Naive thymus-derived CD4-positive, alpha-beta T cell (primary cell): ENCODE data around the gene TLN1. TPM values are rescaled to one million over a fixed set of nuclear protein-coding genes. Genes with fewer than 3 reads are reported as not detected.

Experiments
- ATAC-seq: fragments of 150-1000 bp; cut with Tn5 transposase; 2 replicates; pipeline ENCODE4 v1.10.0; 2021; ENCODE audit warnings: mild to moderate bottlenecking, moderate library complexity
- CTCF ChIA-PET: fragments of 350-600 bp; sonication (Branson Sonifier 250); formaldehyde crosslinking; loops from one replicate; lab custom pipeline; 2021; ENCODE audit warnings: antibody characterized with exemption; lab: Charles Lee
- POLR2A ChIA-PET: fragments of 350-600 bp; sonication (Branson Sonifier 250); formaldehyde crosslinking; loops from one replicate; lab custom pipeline; 2021; ENCODE audit warnings: antibody characterized with exemption, inconsistent platforms; lab: Charles Lee
- DNase-seq, 9 donors: peaks; one replicate each; pipeline versions ENCODE4 v3.0.0 to v3.0.0-alpha.2; 2020 to 2022; ENCODE audit warnings: mixed read lengths in 1 of 9
- H3K27ac ChIP-seq: one replicate; pipeline ENCODE4 v1.7.0; 2013; ENCODE audit warnings: mild to moderate bottlenecking, low read depth, low read length, moderate library complexity
- H3K27me3 ChIP-seq, 2 donors: one replicate each; pipeline ENCODE4 v1.7.0; 2013; ENCODE audit warnings: low read length in 2 of 2, mild to moderate bottlenecking in 2 of 2, moderate library complexity in 2 of 2; ENCODE audit not compliant: control insufficient read depth in 2 of 2, insufficient read depth in 2 of 2
- H3K36me3 ChIP-seq, 3 experiments: 1 replicate in 2 of 3; 2 replicates in 1 of 3; pipeline ENCODE4 v1.7.0; 2013; ENCODE audit warnings: low read length in 3 of 3, mild to moderate bottlenecking in 3 of 3, moderate library complexity in 1 of 3; ENCODE audit not compliant: insufficient read depth in 3 of 3, control insufficient read depth in 2 of 3
- H3K4me1 ChIP-seq, 2 donors: one replicate each; pipeline ENCODE4 v1.7.0; 2013; ENCODE audit warnings: low read length in 2 of 2, mild to moderate bottlenecking in 2 of 2, moderate library complexity in 1 of 2; ENCODE audit not compliant: control insufficient read depth in 2 of 2, insufficient read depth in 2 of 2
- H3K4me3 ChIP-seq: 2 replicates; pipeline ENCODE4 v1.7.0; 2013; ENCODE audit warnings: mild to moderate bottlenecking, low read length
- H3K9me3 ChIP-seq, 3 experiments: 1 replicate in 2 of 3; 2 replicates in 1 of 3; pipeline ENCODE4 v1.7.0; 2013; ENCODE audit warnings: low read length in 3 of 3; ENCODE audit not compliant: control insufficient read depth in 2 of 3
- H3K27ac Mint-ChIP-seq, 9 donors: one replicate each; pipeline ENCODE4 v1.8.0; 2020 to 2022; ENCODE audit warnings: mixed read lengths in 9 of 9, mild to moderate bottlenecking in 8 of 9, moderate library complexity in 5 of 9, inconsistent platforms in 2 of 9
- H3K27me3 Mint-ChIP-seq, 5 donors: one replicate each; pipeline ENCODE4 v1.8.0; 2021 to 2022; ENCODE audit warnings: mixed read lengths in 5 of 5, mild to moderate bottlenecking in 1 of 5
- H3K36me3 Mint-ChIP-seq, 5 donors: one replicate each; pipeline ENCODE4 v1.8.0; 2020 to 2022; ENCODE audit warnings: mixed read lengths in 5 of 5, mild to moderate bottlenecking in 3 of 5, inconsistent platforms in 1 of 5
- H3K4me1 Mint-ChIP-seq, 7 donors: one replicate each; pipeline ENCODE4 v1.8.0; 2020 to 2022; ENCODE audit warnings: mixed read lengths in 7 of 7, mild to moderate bottlenecking in 3 of 7, inconsistent platforms in 1 of 7
- H3K4me3 Mint-ChIP-seq, 10 donors: one replicate each; pipeline ENCODE4 v1.8.0; 2020 to 2022; ENCODE audit warnings: mild to moderate bottlenecking in 10 of 10, mixed read lengths in 10 of 10, moderate library complexity in 6 of 10, inconsistent platforms in 2 of 10
- H3K9me3 Mint-ChIP-seq, 11 donors: one replicate each; pipeline ENCODE4 v1.8.0; 2020 to 2022; ENCODE audit warnings: mixed read lengths in 11 of 11, mild to moderate bottlenecking in 4 of 11, inconsistent platforms in 1 of 11, moderate library complexity in 1 of 11
- intact Hi-C, 2 donors: fragments of 100-400 bp; cut with micrococcal nuclease; formaldehyde crosslinking; loops; one replicate each; pipeline ENCODE4 v1.15.1; 2023
- polyA plus RNA-seq, 2 donors: library from polyadenylated mRNA; unstranded; fragments of 300-500 nt; fragmentation: Illumina TruSeq; gene quantifications; one replicate each; pipeline ENCODE4 v1.2.3, GENCODE V29; 2021
- total RNA-seq, 6 experiments: library from RNA in 5 of 6; stranded (reverse) in 5 of 6; gene quantifications; 1 replicate in 5 of 6; 2 replicates in 1 of 6; pipeline ENCODE4 v1.2.3 and lab custom pipeline; 2021 to 2026

The TLN1 gene
- total and polyA plus RNA-seq, 7 experiments from 2014 or later: 33.8 to 369 (median 230) TPM

GRCh38 chr9:35653611-35654010 lies 78.4 kb downstream of the TLN1 start:
- Histone ChIP-seq H3K9me3 (no peaks in the 10 kb centered on the region), H3K27ac (no peak overlapping the region), H3K4me1 (peaks cover 21 to 42% of the 10 kb centered on the region in 2 donors), H3K27me3 (no peaks in the 10 kb centered on the region), H3K36me3 (peaks cover 0 to 4% (median 0%) of the 10 kb centered on the region in 3 experiments), H3K4me3 (no peak overlapping the region)
- DNase-seq (no peak), ATAC-seq (no peak)
- peak overlapping the region in 6 of 9 donors; percentile 22 to 86 (median 54) for H3K27ac Mint-ChIP-seq
- peaks cover 0 to 13% (median 0%) of the 10 kb centered on the region in 11 donors for H3K9me3 Mint-ChIP-seq
- CTCF ChIA-PET: interaction anchor here (0.7 to 1.9 kb wide), 2 partner anchors 11 to 123 kb away, joined by 3 to 6 read pairs; no protein-coding TSS in a partner anchor
- intact Hi-C loops: loop anchor here in 1 of 2 donors (5.0 kb wide), 1 partner anchor 749 kb away; the partner anchor contains the start of gene RNF38
- H3K27me3 Mint-ChIP-seq: peaks cover 0 to 6% (median 0%) of the 10 kb centered on the region in 5 donors
- peaks cover 0 to 13% (median under 1%) of the 10 kb centered on the region in 5 donors for H3K36me3 Mint-ChIP-seq
- H3K4me3 Mint-ChIP-seq: peak overlapping the region in 1 of 10 donors; percentile 51
- H3K4me1 Mint-ChIP-seq: peaks cover 25 to 62% (median 55%) of the 10 kb centered on the region in 7 donors
- POLR2A ChIA-PET: no interaction called here

- Histone ChIP-seq H3K27me3 (no peaks in the 10 kb centered on the region), H3K4me3 (no peak overlapping the region), H3K27ac (peak overlapping the region; percentile 11), H3K36me3 (no peaks in the 10 kb centered on the region), H3K9me3 (no peaks in the 10 kb centered on the region), H3K4me1 (peaks cover 28 to 47% of the 10 kb centered on the region in 2 donors)
- Mint-ChIP-seq H3K27me3 (peaks cover 0 to 3% (median 0%) of the 10 kb centered on the region in 5 donors), H3K4me1 (peaks cover 33 to 68% (median 61%) of the 10 kb centered on the region in 7 donors), H3K36me3 (peaks cover 0 to 20% (median 3%) of the 10 kb centered on the region in 5 donors), H3K4me3 (no peak overlapping the region), H3K27ac (peak overlapping the region in 4 of 9 donors; percentile 28 to 69 (median 53)), H3K9me3 (peaks cover 0 to 7% (median 0%) of the 10 kb centered on the region in 11 donors)
- POLR2A ChIA-PET: interaction anchor here (1.3 to 10.8 kb wide), 3 partner anchors 8 to 97 kb away, joined by 3 to 264 read pairs (median 5); partner anchors contain the start of genes ARHGEF39, CCDC107, RGP1 and RMRP
- CTCF ChIA-PET: interaction anchor here (0.7 to 9.4 kb wide), 2 partner anchors 38 to 124 kb away, joined by 3 to 118 read pairs; partner anchors contain the start of gene CD72
- ATAC-seq (no peak), DNase-seq (no peak)
- intact Hi-C loops: loop anchor here in 1 of 2 donors (5.0 kb wide), 1 partner anchor 749 kb away; the partner anchor contains the start of gene RNF38
Measured at GRCh38 chr9:35652829-35653209, 79.2 kb downstream of the TLN1 start.

GRCh38 chr9:35651956-35652828 lies 79.8 kb downstream of the TLN1 start:
- H3K9me3 ChIP-seq: no peaks in the 10 kb centered on the region
- H3K27ac ChIP-seq: peak overlapping the region; percentile 83
- ChIA-PET CTCF (interaction anchor here (9.4 kb wide), 1 partner anchor 37 kb away, joined by 118 read pairs; the partner anchor contains the start of gene CD72), POLR2A (interaction anchor here (0.7 to 10.8 kb wide), 8 partner anchors 9 to 97 kb away, joined by 3 to 264 read pairs (median 20); partner anchors contain the start of genes ARHGEF39, CCDC107, CD72 and CREB3)
- peak overlapping the region; percentile 33 to 98 (median 84) for H3K27ac Mint-ChIP-seq
- peaks cover 0 to 4% (median 0%) of the 10 kb centered on the region in 11 donors for H3K9me3 Mint-ChIP-seq
- intact Hi-C loops: loop anchor here in 1 of 2 donors (5.0 kb wide), 1 partner anchor 750 kb away; the partner anchor contains the start of gene RNF38
- H3K4me1 Mint-ChIP-seq: peaks cover 39 to 68% (median 61%) of the 10 kb centered on the region in 7 donors
- DNase-seq: no peak
- H3K4me1 ChIP-seq: peaks cover 35 to 47% of the 10 kb centered on the region in 2 donors
- H3K27me3 ChIP-seq: no peaks in the 10 kb centered on the region
- no peaks in the 10 kb centered on the region for H3K36me3 ChIP-seq
- H3K36me3 Mint-ChIP-seq: peaks cover 0 to 22% (median 0%) of the 10 kb centered on the region in 5 donors
- no peak overlapping the region for H3K4me3 ChIP-seq
- H3K4me3 Mint-ChIP-seq: peak overlapping the region in 9 of 10 donors; percentile 37 to 100 (median 95)
- no peak for ATAC-seq
- no peaks in the 10 kb centered on the region for H3K27me3 Mint-ChIP-seq

GRCh38 chr9:35650341-35651158 lies 81.4 kb downstream of the TLN1 start, which contains the start of gene SIT1:
SIT1 (minus strand) TSS chr9:35650931; CDS start chr9:35650853, 78 bp downstream.
- Mint-ChIP-seq H3K27ac (peak within 1 kb of the TSS; percentile 86 to 98 (median 95)), H3K4me3 (peak within 1 kb of the TSS; percentile 90 to 100 (median 96)), H3K36me3 (peaks cover 0 to 26% (median 0%) of the 10 kb centered on the region in 5 donors), H3K4me1 (peaks cover 30 to 64% (median 50%) of the 10 kb centered on the region in 7 donors), H3K27me3 (no peaks in the 10 kb centered on the region), H3K9me3 (peaks cover 0 to 2% (median 0%) of the 10 kb centered on the region in 11 donors)
- ATAC-seq: no peak
- ChIA-PET POLR2A (interaction anchor here (0.7 to 10.8 kb wide), 16 partner anchors 10 to 106 kb away, joined by 3 to 264 read pairs (median 5); partner anchors contain the start of genes ARHGEF39, CCDC107, CD72 and CREB3), CTCF (interaction anchor here (0.6 to 9.4 kb wide), 5 partner anchors 8 to 213 kb away, joined by 3 to 118 read pairs (median 12); partner anchors contain the start of genes CCDC107, CD72 and RMRP)
- intact Hi-C loops: loop anchor here in 1 of 2 donors (5.0 kb wide), 1 partner anchor 752 kb away; the partner anchor contains the start of gene RNF38
- H3K27ac ChIP-seq: peak within 1 kb of the TSS; percentile 83
- peak within 1 kb of the TSS; percentile 86 for H3K4me3 ChIP-seq
- no peaks in the 10 kb centered on the region for H3K9me3 ChIP-seq
- H3K27me3 ChIP-seq: no peaks in the 10 kb centered on the region
- no peaks in the 10 kb centered on the region for H3K36me3 ChIP-seq
- peaks cover 40 to 52% of the 10 kb centered on the region in 2 donors for H3K4me1 ChIP-seq
- DNase-seq: peak in 8 of 9 donors; percentile 47 to 60 (median 52)

- no peak for ATAC-seq
- Histone ChIP-seq H3K9me3 (no peaks in the 10 kb centered on the region), H3K4me3 (peak overlapping the region; percentile 86), H3K27me3 (no peaks in the 10 kb centered on the region), H3K27ac (peak overlapping the region; percentile 83), H3K4me1 (peaks cover 47 to 53% of the 10 kb centered on the region in 2 donors), H3K36me3 (no peaks in the 10 kb centered on the region)
- H3K9me3 Mint-ChIP-seq: peaks cover 0 to 2% (median 0%) of the 10 kb centered on the region in 11 donors
- peaks cover 0 to 26% (median 0%) of the 10 kb centered on the region in 5 donors for H3K36me3 Mint-ChIP-seq
- CTCF ChIA-PET: interaction anchor here (1.1 to 9.4 kb wide), 8 partner anchors 9 to 80 kb away, joined by 3 to 118 read pairs (median 4); partner anchors contain the start of genes CA9, CCDC107, CD72 and RMRP
- POLR2A ChIA-PET: interaction anchor here (0.6 to 10.8 kb wide), 17 partner anchors 10 to 127 kb away, joined by 3 to 264 read pairs (median 5); partner anchors contain the start of genes ARHGEF39, CCDC107, CD72 and CREB3
- H3K27me3 Mint-ChIP-seq: no peaks in the 10 kb centered on the region
- H3K4me3 Mint-ChIP-seq: peak overlapping the region; percentile 90 to 100 (median 96)
- peak in 7 of 9 donors; percentile 45 to 60 (median 52) for DNase-seq
- intact Hi-C loops: loop anchor here (5.0 kb wide), 2 partner anchors 532 to 753 kb away; partner anchors contain the start of genes ATOSB (in 1 of the 2) and RNF38 (in 1 of the 2)
- H3K27ac Mint-ChIP-seq: peak overlapping the region; percentile 86 to 98 (median 95)
- peaks cover 36 to 73% (median 49%) of the 10 kb centered on the region in 7 donors for H3K4me1 Mint-ChIP-seq
Measured at GRCh38 chr9:35649431-35650340, 82.3 kb downstream of the TLN1 start.
